ENCODE measurements around the gene EPN2.

- no peak for TF ChIP-seq CTCF (IDR thresholded peaks at IDR 0.05 in 4 of 5, conservative IDR thresholded peaks at IDR 0.05 in 1 of 5)
- TF ChIP-seq POLR2A (IDR thresholded peaks at IDR 0.05): no peak
Observed at GRCh38 chr17:19294443-19294842, 57.3 kb downstream of the EPN2 start.
